IPS-NIHi7 (cell line): ENCODE measurements around the gene SPINK1.
"Not testable (repeated sequence)": the region's sequence is repeated elsewhere in the genome, so short reads cannot be mapped to it uniquely, and the experiment has no call there.

ENCODE experiments used
- DNase-seq: peaks from one replicate; pipeline ENCODE4 v3.0.0; 2012; ENCODE audit warnings: mixed read lengths; ENCODE audit errors: extremely low spot score

Gene SPINK1

GRCh38 chr5:147809830-147810666 is 21.4 kb downstream of the SPINK1 start:
- peak; percentile 17 for DNase-seq

GRCh38 chr5:147805030-147805454 is 26.4 kb downstream of the SPINK1 start:
- no peak for DNase-seq

- DNase-seq = no peak
Measured at GRCh38 chr5:147804334-147804733, 27.1 kb downstream of the SPINK1 start.

GRCh38 chr5:147803926-147804325 is 27.5 kb downstream of the SPINK1 start:
- DNase-seq = no peak

- DNase-seq = not testable (repeated sequence)
Measured at GRCh38 chr5:147803161-147803560, 28.3 kb downstream of the SPINK1 start.

- no peak for DNase-seq
Measured at GRCh38 chr5:147801461-147801860, 30.0 kb downstream of the SPINK1 start.

GRCh38 chr5:147800491-147800890 is 31.0 kb downstream of the SPINK1 start:
- no peak for DNase-seq

- DNase-seq = no peak
Measured at GRCh38 chr5:147796556-147797308, 34.7 kb downstream of the SPINK1 start.

GRCh38 chr5:147791181-147791580 is 40.3 kb downstream of the SPINK1 start:
- DNase-seq = no peak

- no peak for DNase-seq
Measured at GRCh38 chr5:147789820-147790219, 41.7 kb downstream of the SPINK1 start.

- DNase-seq = no peak
Measured at GRCh38 chr5:147788023-147788422, 43.4 kb downstream of the SPINK1 start.

GRCh38 chr5:147786142-147786541 is 45.3 kb downstream of the SPINK1 start:
- DNase-seq = no peak

- no peak for DNase-seq
Measured at GRCh38 chr5:147784146-147784987, 47.1 kb downstream of the SPINK1 start.

GRCh38 chr5:147782110-147783028 is 49.1 kb downstream of the SPINK1 start, which contains the start of gene JAKMIP2:
JAKMIP2 (minus strand) TSS chr5:147782728; CDS start chr5:147671806, 110,922 bp downstream.
- peak; percentile 98 for DNase-seq

GRCh38 chr5:147780924-147781573 is 50.4 kb downstream of the SPINK1 start:
- DNase-seq = no peak

- DNase-seq = no peak
Measured at GRCh38 chr5:147779694-147780093, 51.8 kb downstream of the SPINK1 start.

- DNase-seq = no peak
Measured at GRCh38 chr5:147776989-147777388, 54.5 kb downstream of the SPINK1 start.
